Measurements from ENCODE around the gene TPPP2.
A peak's percentile ranks its signal among the peaks of the same experiment; 100 is the strongest.

GRCh38 chr14:20988717-20989470 is 41.1 kb upstream of the TPPP2 start:
- no peak for TF ChIP-seq POLR2A (IDR thresholded peaks at IDR 0.05)
- peak in 1 of 4 experiments; percentile 1 for TF ChIP-seq CTCF (IDR thresholded peaks at IDR 0.05)
